Measurements from ENCODE around the gene METTL23.

Gene METTL23

DNA sequence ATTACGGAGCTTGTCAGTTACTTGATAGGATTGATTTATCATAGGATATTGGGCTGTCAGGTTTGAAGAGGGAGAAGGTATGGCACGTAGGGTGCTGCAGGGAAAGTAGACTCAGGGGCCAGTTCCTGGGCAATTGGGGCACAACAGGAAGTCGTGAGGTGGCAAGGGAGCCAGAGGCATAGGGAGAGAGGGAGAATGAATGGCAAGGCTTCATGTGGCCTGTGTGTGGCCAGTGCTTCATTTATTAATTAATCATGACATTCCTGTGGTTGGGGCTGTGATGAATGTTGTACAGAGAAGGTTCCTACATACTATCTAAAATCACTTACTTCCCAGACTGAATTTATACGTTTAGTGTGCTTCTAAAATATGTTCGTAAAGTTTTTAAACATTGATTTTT lies 30.6 kb downstream of the METTL23 start:
- DNase-seq (ENCODE audit: low spot score) = no peak

DNA sequence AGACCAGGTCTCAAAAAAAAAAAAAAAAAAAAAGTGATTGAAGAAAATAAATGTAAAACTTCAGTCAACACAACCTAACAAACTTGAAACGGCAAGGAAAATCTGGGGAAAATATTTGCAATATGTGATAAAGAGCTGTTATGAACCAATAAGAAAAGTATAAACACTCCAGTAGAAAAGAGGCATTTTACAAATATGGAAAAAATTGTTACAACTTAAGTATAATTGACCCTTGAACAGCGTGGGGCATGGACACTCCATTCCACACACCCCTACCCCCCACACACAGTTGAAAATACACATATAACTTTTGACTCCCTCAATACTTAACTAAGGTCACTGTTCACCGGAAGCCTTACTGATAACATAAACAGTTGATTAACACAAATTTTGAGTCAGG lies 31.9 kb downstream of the METTL23 start:
- no peak for DNase-seq (ENCODE audit: low spot score)

DNA sequence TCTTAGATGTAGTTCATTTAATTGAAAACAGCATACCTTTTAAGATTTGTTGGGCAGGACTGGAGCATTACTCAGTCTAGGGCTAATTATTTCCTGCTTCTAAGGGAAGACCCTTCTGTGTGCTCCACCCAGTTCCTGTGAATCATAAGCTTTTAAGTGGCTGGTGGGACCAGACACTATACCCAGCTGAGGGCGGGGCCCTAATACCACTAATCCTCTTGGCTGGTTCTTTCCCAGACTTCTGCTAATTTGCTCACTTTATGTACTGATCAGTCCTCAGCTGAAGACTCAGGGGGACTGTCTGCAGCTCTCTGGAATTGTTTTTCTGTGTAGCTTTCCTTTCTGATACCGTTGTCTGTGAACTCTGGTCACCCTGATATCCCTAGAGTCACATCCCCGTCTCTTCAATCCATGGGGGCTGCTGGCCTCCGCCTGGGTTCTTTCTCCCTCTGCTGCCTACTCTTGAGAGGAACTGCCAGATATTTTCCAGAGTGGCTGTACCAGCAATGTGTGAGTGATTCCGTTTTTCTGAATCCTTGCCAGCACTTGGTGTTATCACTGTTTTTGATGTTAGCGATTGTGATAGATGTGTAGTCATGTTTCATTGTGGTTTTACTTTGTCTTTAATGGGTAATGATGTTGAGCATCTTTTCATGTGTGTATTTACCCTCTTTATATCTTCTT lies 46.3 kb downstream of the METTL23 start:
- DNase-seq (ENCODE audit: low spot score) = peak; percentile 90

DNA sequence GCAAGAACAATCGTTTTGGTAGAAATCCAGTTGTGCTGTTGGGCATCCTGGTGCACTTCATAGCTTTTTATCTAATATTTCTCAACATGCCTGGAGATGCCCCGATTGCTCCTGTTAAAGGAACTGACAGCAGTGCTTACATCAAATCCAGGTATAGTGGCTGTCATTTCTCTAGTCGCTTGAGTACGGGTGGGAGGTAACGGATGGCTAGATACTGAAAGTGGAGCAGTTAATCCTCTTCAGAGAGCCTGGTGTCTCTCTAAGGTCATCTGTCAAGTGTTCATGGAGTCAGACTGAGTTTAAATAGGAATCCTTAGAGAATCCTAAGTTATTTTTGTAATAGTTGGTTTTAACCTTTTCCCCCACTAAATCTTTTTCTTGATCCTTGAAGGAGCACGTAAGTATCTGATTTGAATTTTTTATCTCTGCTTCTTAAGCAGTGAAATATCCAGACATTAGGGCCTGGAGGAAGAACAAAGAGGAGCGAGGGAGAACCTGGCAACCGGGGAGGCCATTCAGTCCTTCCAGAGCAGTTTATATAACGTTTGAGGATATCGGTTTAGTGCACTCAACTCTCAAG lies 48.5 kb downstream of the METTL23 start:
- no peak for DNase-seq (ENCODE audit: low spot score)

DNA sequence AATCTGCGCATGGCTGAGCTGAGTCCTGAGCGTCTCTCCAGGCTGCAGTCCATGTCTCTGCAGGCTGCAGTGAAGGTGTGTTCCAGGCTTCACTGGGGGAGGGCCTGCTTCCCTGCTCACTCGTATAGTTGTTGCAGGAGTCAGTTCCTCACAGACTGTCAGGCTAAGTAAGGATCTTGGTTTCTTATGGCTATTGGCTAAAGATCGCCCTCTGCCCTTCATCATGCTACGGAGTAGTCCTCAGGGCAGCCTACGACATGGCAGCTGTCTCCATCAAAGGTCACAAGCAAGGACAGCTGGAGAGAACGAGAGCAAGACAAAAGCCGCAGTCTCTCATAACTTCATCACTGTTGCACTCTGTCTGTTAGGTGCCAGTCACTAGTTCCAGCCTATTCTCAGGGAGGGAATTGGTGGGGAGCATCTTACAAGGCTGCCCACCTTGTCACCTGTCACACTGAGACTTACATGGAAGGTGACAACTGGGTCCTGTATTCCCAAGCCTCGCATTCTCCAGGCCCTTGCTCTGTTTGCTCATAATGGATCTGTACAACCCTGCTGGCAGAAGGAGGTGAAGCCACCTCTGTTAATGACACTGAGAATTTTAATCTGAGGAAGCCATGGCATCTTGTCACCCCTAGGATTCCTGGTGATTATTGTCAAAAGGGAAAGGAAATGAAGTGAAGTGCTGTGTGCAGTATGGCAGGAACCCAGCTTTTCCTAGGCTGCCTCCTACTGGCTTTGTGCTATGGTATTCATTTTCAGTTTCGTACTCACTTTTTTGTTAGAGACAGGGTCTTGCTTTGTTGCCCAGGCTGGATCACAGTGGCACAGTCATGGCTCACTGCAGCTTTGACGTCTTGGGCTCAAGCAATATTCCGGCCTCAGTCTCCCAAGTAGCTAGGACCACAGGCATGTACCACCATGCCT lies 54.7 kb downstream of the METTL23 start:
- DNase-seq (ENCODE audit: low spot score) = peak; percentile 23

DNA sequence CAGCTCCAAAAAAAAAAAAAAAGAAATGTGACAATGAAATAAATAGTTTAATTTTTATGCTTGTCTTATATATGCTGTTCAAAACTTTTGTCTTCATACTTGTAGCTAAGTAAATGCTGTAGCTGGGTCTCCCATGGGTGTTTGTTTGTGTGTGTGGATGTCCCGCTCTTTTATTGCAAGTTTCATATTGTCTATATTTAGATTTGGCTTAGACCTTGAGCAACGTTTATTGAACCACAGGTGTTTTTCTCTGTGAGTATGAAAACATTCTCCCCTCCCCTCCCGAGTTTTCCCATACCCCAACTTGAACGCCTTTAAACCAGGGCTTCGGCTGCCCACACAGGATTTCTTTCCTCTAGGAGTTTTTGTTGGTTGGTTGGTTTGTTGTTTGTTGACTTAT lies 56.5 kb downstream of the METTL23 start:
- no peak for DNase-seq (ENCODE audit: low spot score)
